WTC11 (cell line): Measurements from ENCODE around the gene ANAPC16. TPM values are rescaled to one million over a fixed set of nuclear protein-coding genes. Genes with fewer than 3 reads are reported as not detected.

ENCODE experiments used
- ATAC-seq: fragments of 200-7000 bp; cut with Tn5 transposase; 2 replicates; pipeline ENCODE4 v1.10.0; 2021; ENCODE audit warnings: mild to moderate bottlenecking, moderate library complexity
- CTCF ChIA-PET: fragments of 300-600 bp; sonication (Branson Sonifier 250); formaldehyde crosslinking; loops from one replicate; lab custom pipeline; 2021; ENCODE audit warnings: antibody characterized with exemption; lab: Charles Lee
- POLR2A ChIA-PET: fragments of 350-600 bp; sonication (Branson Sonifier 250); formaldehyde crosslinking; loops from one replicate; lab custom pipeline; 2021; ENCODE audit warnings: antibody characterized with exemption; lab: Charles Lee
- DNase-seq: peaks from one replicate; pipeline ENCODE4 v3.0.0; 2021; ENCODE audit warnings: low spot score
- H3K27ac Mint-ChIP-seq: 2 replicates; pipeline ENCODE4 v1.8.0; 2021; ENCODE audit warnings: mixed read lengths
- H3K27me3 Mint-ChIP-seq: 2 replicates; pipeline ENCODE4 v1.8.0; 2021; ENCODE audit warnings: low read depth, mild to moderate bottlenecking, moderate library complexity, mixed read lengths
- H3K36me3 Mint-ChIP-seq: 2 replicates; pipeline ENCODE4 v1.8.0; 2021; ENCODE audit warnings: mixed read lengths
- H3K4me1 Mint-ChIP-seq: 2 replicates; pipeline ENCODE4 v1.8.0; 2022; ENCODE audit warnings: mixed read lengths
- H3K4me3 Mint-ChIP-seq: 2 replicates; pipeline ENCODE4 v1.8.0; 2021; ENCODE audit warnings: mild to moderate bottlenecking, moderate library complexity, mixed read lengths
- H3K9me3 Mint-ChIP-seq: 2 replicates; pipeline ENCODE4 v1.8.0; 2021; ENCODE audit warnings: mixed read lengths
- ATF1 ChIP-seq: sonication (generic); formaldehyde crosslinking; IDR thresholded peaks from 2 replicates; pipeline ENCODE4 v1.8.1; 2023; ENCODE audit warnings: mild to moderate bottlenecking, moderate library complexity, missing genetic modification reagents
- CBFB ChIP-seq: sonication (generic); formaldehyde crosslinking; IDR thresholded peaks from 2 replicates; pipeline ENCODE4 v1.8.1; 2022; ENCODE audit warnings: mild to moderate bottlenecking, low read depth, missing genetic modification reagents
- CREM ChIP-seq: sonication (generic); formaldehyde crosslinking; IDR thresholded peaks from 2 replicates; pipeline ENCODE4 v1.8.1; 2022; ENCODE audit warnings: mild to moderate bottlenecking, missing genetic modification reagents, moderate library complexity
- ESRRA ChIP-seq: sonication (generic); formaldehyde crosslinking; IDR thresholded peaks from 2 replicates; pipeline ENCODE4 v1.8.1; 2022; ENCODE audit warnings: mild to moderate bottlenecking, missing genetic modification reagents, borderline replicate concordance
- HMGXB4 ChIP-seq: sonication (generic); formaldehyde crosslinking; IDR thresholded peaks from 2 replicates; pipeline ENCODE4 v1.8.1; 2023; ENCODE audit warnings: mild to moderate bottlenecking, moderate library complexity, missing genetic modification reagents
- KAT7 ChIP-seq: sonication (generic); formaldehyde crosslinking; IDR thresholded peaks from 2 replicates; pipeline ENCODE4 v1.8.1; 2023; ENCODE audit warnings: missing genetic modification reagents, mild to moderate bottlenecking, borderline replicate concordance
- NR3C1 ChIP-seq: sonication (generic); formaldehyde crosslinking; conservative IDR thresholded peaks from 2 replicates; pipeline ENCODE4 v1.8.1; 2023; ENCODE audit warnings: low read depth, mild to moderate bottlenecking, missing genetic modification reagents
- PREB ChIP-seq: sonication (generic); formaldehyde crosslinking; IDR thresholded peaks from 2 replicates; pipeline ENCODE4 v1.8.1; 2022; ENCODE audit warnings: mild to moderate bottlenecking, missing genetic modification reagents, moderate library complexity, borderline replicate concordance
- RORB ChIP-seq: fragments of 250-450 bp; sonication (Bioruptor Pico); IDR thresholded peaks from 2 replicates; pipeline ENCODE4 v1.9.0; 2021; ENCODE audit warnings: mild to moderate bottlenecking
- TCF7 ChIP-seq: sonication (generic); formaldehyde crosslinking; IDR thresholded peaks from 2 replicates; pipeline ENCODE4 v1.8.0; 2022; ENCODE audit warnings: mild to moderate bottlenecking, low read depth, missing genetic modification reagents, moderate library complexity
- TEAD4 ChIP-seq: sonication (generic); formaldehyde crosslinking; IDR thresholded peaks from 2 replicates; pipeline ENCODE4 v1.8.0; 2022; ENCODE audit warnings: mild to moderate bottlenecking, missing genetic modification reagents
- ZNF138 ChIP-seq: sonication (generic); formaldehyde crosslinking; conservative IDR thresholded peaks from 2 replicates; pipeline ENCODE4 v1.8.1; 2022; ENCODE audit warnings: mild to moderate bottlenecking, moderate library complexity, missing genetic modification reagents
- ZNF232 ChIP-seq: sonication (generic); formaldehyde crosslinking; IDR thresholded peaks from 2 replicates; pipeline ENCODE4 v1.8.0; 2022; ENCODE audit warnings: mild to moderate bottlenecking, missing genetic modification reagents
- ZNF263 ChIP-seq: sonication (generic); formaldehyde crosslinking; IDR thresholded peaks from 2 replicates; pipeline ENCODE4 v1.8.1; 2022; ENCODE audit warnings: low read depth, mild to moderate bottlenecking, moderate library complexity, missing genetic modification reagents
- ZNF396 ChIP-seq: fragments of 250-450 bp; sonication (Bioruptor Pico); IDR thresholded peaks from 2 replicates; pipeline ENCODE4 v1.8.0; 2021; ENCODE audit warnings: mild to moderate bottlenecking, moderate library complexity, borderline replicate concordance
- ZNF425 ChIP-seq: fragments of 250-450 bp; sonication (Bioruptor Pico); conservative IDR thresholded peaks from 2 replicates; pipeline ENCODE4 v1.9.0; 2021; ENCODE audit warnings: mild to moderate bottlenecking
- ZNF512 ChIP-seq: sonication (generic); formaldehyde crosslinking; IDR thresholded peaks from 2 replicates; pipeline ENCODE4 v1.8.1; 2022; ENCODE audit warnings: missing genetic modification reagents, borderline replicate concordance
- ZNF532 ChIP-seq: fragments of 250-450 bp; sonication (Bioruptor Pico); IDR thresholded peaks from 2 replicates; pipeline ENCODE4 v1.9.0; 2021; ENCODE audit warnings: mild to moderate bottlenecking, borderline replicate concordance
- total RNA-seq: library from RNA; stranded (reverse); gene quantifications from 3 replicates; pipeline ENCODE4 v1.2.3, GENCODE V29; 2021

Gene ANAPC16
- total RNA-seq, 1 experiment from 2014 or later = 52.3 TPM

GRCh38 chr10:72174297-72174662, 41.5 kb upstream of the ANAPC16 start (continued):
- TF ChIP-seq RORB (CRISPR knock-in tag) (no peak), HMGXB4 (CRISPR knock-in tag) (no peak)

- no peak for ATAC-seq
- no peak overlapping the region for H3K27ac Mint-ChIP-seq
- H3K4me1 Mint-ChIP-seq = peaks cover 4% of the 10 kb centered on the region; the same call in 1 of the 2 replicates
- DNase-seq = no peak
- POLR2A ChIA-PET = no interaction called here
- H3K27me3 Mint-ChIP-seq = no peaks in the 10 kb centered on the region
- no peak overlapping the region for H3K4me3 Mint-ChIP-seq
- peaks cover 9% of the 10 kb centered on the region; the same call in 1 of the 2 replicates for H3K36me3 Mint-ChIP-seq
- TF ChIP-seq TCF7 (CRISPR knock-in tag) (no peak), TEAD4 (CRISPR knock-in tag) (no peak), ZNF425 (no peak), ZNF232 (CRISPR knock-in tag) (no peak), KAT7 (CRISPR knock-in tag) (no peak), CBFB (CRISPR knock-in tag) (no peak), PREB (CRISPR knock-in tag) (no peak), ZNF532 (no peak), CREM (CRISPR knock-in tag) (no peak), ZNF396 (CRISPR knock-in tag) (no peak), ESRRA (no peak), ATF1 (no peak), NR3C1 (no peak), ZNF512 (CRISPR knock-in tag) (no peak), ZNF263 (CRISPR knock-in tag) (no peak), ZNF138 (CRISPR knock-in tag) (no peak)
- TF ChIP-seq, all 79 proteins: peak for 0
- no peaks in the 10 kb centered on the region for H3K9me3 Mint-ChIP-seq
- CTCF ChIA-PET = no interaction called here
These were observed 40.7 kb upstream of the ANAPC16 start for GRCh38 chr10:72175149-72175548.
